ENCODE data around the gene PLA2G4B. TPM values are rescaled to one million over a fixed set of nuclear protein-coding genes. Genes with fewer than 3 reads are reported as not detected.

Gene PLA2G4B
- total RNA-seq, 1 donor from 2014 or later, result 1.8 TPM

GRCh38 chr15:41874736-41875135 is 36.1 kb downstream of the PLA2G4B start:
- Histone ChIP-seq H3K27me3 (ENCODE audit: insufficient read depth, low read length) (peaks cover 7% of the 10 kb centered on the region), H4K20me1 (ENCODE audit: insufficient read depth, low read length) (peaks cover 6% of the 10 kb centered on the region), H3K4me2 (ENCODE audit: low read length) (no peak overlapping the region), H3K27ac (ENCODE audit: low read depth, low read length) (no peak overlapping the region), H3K4me1 (ENCODE audit: insufficient read depth, low read length) (peaks cover 15% of the 10 kb centered on the region), H3K79me2 (ENCODE audit: insufficient read depth, low read length) (no peaks in the 10 kb centered on the region), H3K4me3 (ENCODE audit: insufficient read depth, low read depth, low read length) (no peak overlapping the region), H2AFZ (ENCODE audit: low read depth, low read length) (no peak overlapping the region), H3K36me3 (ENCODE audit: insufficient read depth, low read length) (no peaks in the 10 kb centered on the region), H3K9me3 (ENCODE audit: insufficient read depth, low read depth, low read length) (no peaks in the 10 kb centered on the region), H3K9ac (ENCODE audit: low read length) (no peak overlapping the region)
- TF ChIP-seq EZH2 (IDR thresholded peaks at IDR 0.05; ENCODE audit: insufficient read depth, low read length) (no peak), CTCF (IDR thresholded peaks at IDR 0.05; ENCODE audit: insufficient read depth, low read depth, low read length) (no peak)
- Mint-ChIP-seq H3K4me3 (ENCODE audit: unreplicated experiment) (no peak overlapping the region), H3K27me3 (ENCODE audit: low read depth, unreplicated experiment) (peaks cover 59% of the 10 kb centered on the region), H3K4me1 (ENCODE audit: low read depth, unreplicated experiment) (no peaks in the 10 kb centered on the region), H3K27ac (ENCODE audit: unreplicated experiment) (no peak overlapping the region), H3K36me3 (ENCODE audit: low read depth, unreplicated experiment) (peaks cover 19% of the 10 kb centered on the region), H3K9me3 (ENCODE audit: unreplicated experiment) (peaks cover 4% of the 10 kb centered on the region)
- DNase-seq (ENCODE audit: low read depth) (no peak), FAIRE-seq (no peak)

GRCh38 chr15:41876007-41876406 is 37.4 kb downstream of the PLA2G4B start:
- no peak for DNase-seq (ENCODE audit: low read depth)
- H3K27ac ChIP-seq (ENCODE audit: low read depth, low read length), result no peak overlapping the region
- peaks cover 3% of the 10 kb centered on the region for H3K4me1 ChIP-seq (ENCODE audit: insufficient read depth, low read length)
- no peak overlapping the region for H2AFZ ChIP-seq (ENCODE audit: low read depth, low read length)
- peaks cover 4% of the 10 kb centered on the region for H3K9me3 Mint-ChIP-seq (ENCODE audit: unreplicated experiment)
- no peaks in the 10 kb centered on the region for H3K4me1 Mint-ChIP-seq (ENCODE audit: low read depth, unreplicated experiment)
- no peak overlapping the region for H3K4me3 ChIP-seq (ENCODE audit: insufficient read depth, low read depth, low read length)
- peaks cover 25% of the 10 kb centered on the region for H3K36me3 Mint-ChIP-seq (ENCODE audit: low read depth, unreplicated experiment)
- peaks cover 65% of the 10 kb centered on the region for H3K27me3 Mint-ChIP-seq (ENCODE audit: low read depth, unreplicated experiment)
- no peaks in the 10 kb centered on the region for H4K20me1 ChIP-seq (ENCODE audit: insufficient read depth, low read length)
- H3K4me2 ChIP-seq (ENCODE audit: low read length), result no peak overlapping the region
- no peak overlapping the region for H3K27ac Mint-ChIP-seq (ENCODE audit: unreplicated experiment)
- H3K9me3 ChIP-seq (ENCODE audit: insufficient read depth, low read depth, low read length), result no peaks in the 10 kb centered on the region
- H3K27me3 ChIP-seq (ENCODE audit: insufficient read depth, low read length), result peaks cover 11% of the 10 kb centered on the region
- no peak overlapping the region for H3K4me3 Mint-ChIP-seq (ENCODE audit: unreplicated experiment)
- TF ChIP-seq CTCF (IDR thresholded peaks at IDR 0.05; ENCODE audit: insufficient read depth, low read depth, low read length) (no peak), EZH2 (IDR thresholded peaks at IDR 0.05; ENCODE audit: insufficient read depth, low read length) (no peak)
- no peak for FAIRE-seq
- H3K36me3 ChIP-seq (ENCODE audit: insufficient read depth, low read length), result no peaks in the 10 kb centered on the region
- H3K9ac ChIP-seq (ENCODE audit: low read length), result no peak overlapping the region
- H3K79me2 ChIP-seq (ENCODE audit: insufficient read depth, low read length), result no peaks in the 10 kb centered on the region

GRCh38 chr15:41876689-41877088 is 38.0 kb downstream of the PLA2G4B start:
- Histone ChIP-seq H3K9ac (ENCODE audit: low read length) (no peak overlapping the region), H2AFZ (ENCODE audit: low read depth, low read length) (no peak overlapping the region), H3K4me2 (ENCODE audit: low read length) (no peak overlapping the region), H3K27me3 (ENCODE audit: insufficient read depth, low read length) (peaks cover 17% of the 10 kb centered on the region), H3K4me1 (ENCODE audit: insufficient read depth, low read length) (no peaks in the 10 kb centered on the region), H4K20me1 (ENCODE audit: insufficient read depth, low read length) (peaks cover 7% of the 10 kb centered on the region), H3K36me3 (ENCODE audit: insufficient read depth, low read length) (no peaks in the 10 kb centered on the region), H3K9me3 (ENCODE audit: insufficient read depth, low read depth, low read length) (no peaks in the 10 kb centered on the region), H3K27ac (ENCODE audit: low read depth, low read length) (no peak overlapping the region), H3K4me3 (ENCODE audit: insufficient read depth, low read depth, low read length) (no peak overlapping the region), H3K79me2 (ENCODE audit: insufficient read depth, low read length) (no peaks in the 10 kb centered on the region)
- FAIRE-seq, result no peak
- peaks cover 29% of the 10 kb centered on the region for H3K36me3 Mint-ChIP-seq (ENCODE audit: low read depth, unreplicated experiment)
- H3K4me3 Mint-ChIP-seq (ENCODE audit: unreplicated experiment), result no peak overlapping the region
- DNase-seq (ENCODE audit: low read depth), result no peak
- H3K27me3 Mint-ChIP-seq (ENCODE audit: low read depth, unreplicated experiment), result peaks cover 71% of the 10 kb centered on the region
- H3K27ac Mint-ChIP-seq (ENCODE audit: unreplicated experiment), result no peak overlapping the region
- peaks cover 4% of the 10 kb centered on the region for H3K9me3 Mint-ChIP-seq (ENCODE audit: unreplicated experiment)
- TF ChIP-seq CTCF (IDR thresholded peaks at IDR 0.05; ENCODE audit: insufficient read depth, low read depth, low read length) (no peak), EZH2 (IDR thresholded peaks at IDR 0.05; ENCODE audit: insufficient read depth, low read length) (no peak)
- H3K4me1 Mint-ChIP-seq (ENCODE audit: low read depth, unreplicated experiment), result peaks cover 3% of the 10 kb centered on the region

Measured in astrocyte (in vitro differentiated cells and primary cell).